ENCODE measurements around the gene ST6GALNAC1. TPM values are rescaled to one million over a fixed set of nuclear protein-coding genes. Genes with fewer than 3 reads are reported as not detected.
A peak's percentile ranks its signal among the peaks of the same experiment; 100 is the strongest.

ST6GALNAC1 gene
- total and polyA plus RNA-seq, 4 donors: 1.1 to 9.4 (median 1.9) TPM

- intact Hi-C loops (cut with DNase I): no loop called here
- no peaks in the 10 kb centered on the region for H3K4me1 ChIP-seq (ENCODE audit: control insufficient read depth in 1 of 2, insufficient read depth in 2 of 2, low read length in 2 of 2)
- ATAC-seq (ENCODE audit: low FRiP score) (no peak), DNase-seq (peak in 1 of 2 donors; percentile 19)
- no peaks in the 10 kb centered on the region for H3K36me3 ChIP-seq (ENCODE audit: control insufficient read depth in 1 of 2, insufficient read depth in 2 of 2, low read length in 1 of 2)
- H3K27ac ChIP-seq (ENCODE audit: low read depth in 1 of 2, low read length in 2 of 2): no peak overlapping the region
- WGBS, 2 donors: 72 to 73% methylated on average over 12 of the region's 12 CpGs
- H3K9me3 ChIP-seq (ENCODE audit: control insufficient read depth, low read length): no peaks in the 10 kb centered on the region
- no peaks in the 10 kb centered on the region for H3K27me3 ChIP-seq (ENCODE audit: control insufficient read depth in 1 of 2, insufficient read depth in 2 of 2, low read length in 1 of 2)
- no peak overlapping the region for H3K4me3 ChIP-seq (ENCODE audit: low read length in 2 of 2)
Measured at GRCh38 chr17:76597156-76598003, 46.2 kb downstream of the ST6GALNAC1 start.

GRCh38 chr17:76594690-76595089 lies 48.9 kb downstream of the ST6GALNAC1 start:
- Histone ChIP-seq H3K4me1 (ENCODE audit: control insufficient read depth in 1 of 2, insufficient read depth in 2 of 2, low read length in 2 of 2) (no peaks in the 10 kb centered on the region), H3K36me3 (ENCODE audit: control insufficient read depth in 1 of 2, insufficient read depth in 2 of 2, low read length in 1 of 2) (no peaks in the 10 kb centered on the region), H3K4me3 (ENCODE audit: low read length in 2 of 2) (no peak overlapping the region), H3K27ac (ENCODE audit: low read depth in 1 of 2, low read length in 2 of 2) (no peak overlapping the region), H3K27me3 (ENCODE audit: control insufficient read depth in 1 of 2, insufficient read depth in 2 of 2, low read length in 1 of 2) (no peaks in the 10 kb centered on the region), H3K9me3 (ENCODE audit: control insufficient read depth, low read length) (no peaks in the 10 kb centered on the region)
- DNase-seq (no peak), ATAC-seq (ENCODE audit: low FRiP score) (no peak)
- WGBS, 2 donors: 51 to 53% methylated on average over 3 of the region's 3 CpGs
- intact Hi-C loops (cut with DNase I): no loop called here

GRCh38 chr17:76593959-76594358 lies 49.6 kb downstream of the ST6GALNAC1 start:
- WGBS, 2 donors: 90 to 97% methylated on average over 4 of the region's 4 CpGs
- no peaks in the 10 kb centered on the region for H3K4me1 ChIP-seq (ENCODE audit: control insufficient read depth in 1 of 2, insufficient read depth in 2 of 2, low read length in 2 of 2)
- no peak overlapping the region for H3K4me3 ChIP-seq (ENCODE audit: low read length in 2 of 2)
- intact Hi-C loops (cut with DNase I): no loop called here
- DNase-seq: no peak
- H3K36me3 ChIP-seq (ENCODE audit: control insufficient read depth in 1 of 2, insufficient read depth in 2 of 2, low read length in 1 of 2): no peaks in the 10 kb centered on the region
- no peaks in the 10 kb centered on the region for H3K27me3 ChIP-seq (ENCODE audit: control insufficient read depth in 1 of 2, insufficient read depth in 2 of 2, low read length in 1 of 2)
- H3K27ac ChIP-seq (ENCODE audit: low read depth in 1 of 2, low read length in 2 of 2): no peak overlapping the region
- H3K9me3 ChIP-seq (ENCODE audit: control insufficient read depth, low read length): no peaks in the 10 kb centered on the region
- ATAC-seq (ENCODE audit: low FRiP score): no peak

- Histone ChIP-seq H3K4me3 (ENCODE audit: low read length in 2 of 2) (no peak overlapping the region), H3K4me1 (ENCODE audit: control insufficient read depth in 1 of 2, insufficient read depth in 2 of 2, low read length in 2 of 2) (no peaks in the 10 kb centered on the region), H3K27ac (ENCODE audit: low read depth in 1 of 2, low read length in 2 of 2) (no peak overlapping the region), H3K9me3 (ENCODE audit: control insufficient read depth, low read length) (no peaks in the 10 kb centered on the region), H3K36me3 (ENCODE audit: control insufficient read depth in 1 of 2, insufficient read depth in 2 of 2, low read length in 1 of 2) (no peaks in the 10 kb centered on the region), H3K27me3 (ENCODE audit: control insufficient read depth in 1 of 2, insufficient read depth in 2 of 2, low read length in 1 of 2) (no peaks in the 10 kb centered on the region)
- WGBS, 2 donors: 76 to 83% methylated on average over 8 of the region's 8 CpGs
- DNase-seq (no peak), ATAC-seq (ENCODE audit: low FRiP score) (no peak)
- intact Hi-C loops (cut with DNase I): no loop called here
Measured at GRCh38 chr17:76593384-76593826, 50.2 kb downstream of the ST6GALNAC1 start.

GRCh38 chr17:76588182-76588581 lies 55.4 kb downstream of the ST6GALNAC1 start:
- H3K36me3 ChIP-seq (ENCODE audit: control insufficient read depth in 1 of 2, insufficient read depth in 2 of 2, low read length in 1 of 2): no peaks in the 10 kb centered on the region
- intact Hi-C loops (cut with DNase I): no loop called here
- H3K27me3 ChIP-seq (ENCODE audit: control insufficient read depth in 1 of 2, insufficient read depth in 2 of 2, low read length in 1 of 2): no peaks in the 10 kb centered on the region
- H3K27ac ChIP-seq (ENCODE audit: low read depth in 1 of 2, low read length in 2 of 2): no peak overlapping the region
- no peaks in the 10 kb centered on the region for H3K9me3 ChIP-seq (ENCODE audit: control insufficient read depth, low read length)
- H3K4me1 ChIP-seq (ENCODE audit: control insufficient read depth in 1 of 2, insufficient read depth in 2 of 2, low read length in 2 of 2): no peaks in the 10 kb centered on the region
- H3K4me3 ChIP-seq (ENCODE audit: low read length in 2 of 2): no peak overlapping the region
- ATAC-seq (ENCODE audit: low FRiP score) (no peak), DNase-seq (peak in 1 of 2 donors; percentile 51)

GRCh38 chr17:76586741-76587487 lies 56.6 kb downstream of the ST6GALNAC1 start:
- no peaks in the 10 kb centered on the region for H3K27me3 ChIP-seq (ENCODE audit: control insufficient read depth in 1 of 2, insufficient read depth in 2 of 2, low read length in 1 of 2)
- no peaks in the 10 kb centered on the region for H3K4me1 ChIP-seq (ENCODE audit: control insufficient read depth in 1 of 2, insufficient read depth in 2 of 2, low read length in 2 of 2)
- H3K27ac ChIP-seq (ENCODE audit: low read depth in 1 of 2, low read length in 2 of 2): no peak overlapping the region
- DNase-seq: peak in 1 of 2 donors; percentile 51
- intact Hi-C loops (cut with DNase I): no loop called here
- 28 to 29% methylated on average over 17 of the region's 17 CpGs for WGBS, 2 donors
- no peak for ATAC-seq (ENCODE audit: low FRiP score)
- no peak overlapping the region for H3K4me3 ChIP-seq (ENCODE audit: low read length in 2 of 2)
- no peaks in the 10 kb centered on the region for H3K36me3 ChIP-seq (ENCODE audit: control insufficient read depth in 1 of 2, insufficient read depth in 2 of 2, low read length in 1 of 2)
- no peaks in the 10 kb centered on the region for H3K9me3 ChIP-seq (ENCODE audit: control insufficient read depth, low read length)

- H3K27ac ChIP-seq (ENCODE audit: low read depth in 1 of 2, low read length in 2 of 2): no peak within 1 kb of the TSS
- no peaks in the 10 kb centered on the region for H3K4me1 ChIP-seq (ENCODE audit: control insufficient read depth in 1 of 2, insufficient read depth in 2 of 2, low read length in 2 of 2)
- 1% methylated on average over 66 to 84 of the region's 84 CpGs for WGBS, 2 donors
- H3K36me3 ChIP-seq (ENCODE audit: control insufficient read depth in 1 of 2, insufficient read depth in 2 of 2, low read length in 1 of 2): no peaks in the 10 kb centered on the region
- no peaks in the 10 kb centered on the region for H3K27me3 ChIP-seq (ENCODE audit: control insufficient read depth in 1 of 2, insufficient read depth in 2 of 2, low read length in 1 of 2)
- peak within 1 kb of the TSS; percentile 42 to 48 for H3K4me3 ChIP-seq (ENCODE audit: low read length in 2 of 2)
- intact Hi-C loops (cut with DNase I): no loop called here
- ATAC-seq (ENCODE audit: low FRiP score) (peak; percentile 81), DNase-seq (peak; percentile 72 to 82)
- H3K9me3 ChIP-seq (ENCODE audit: control insufficient read depth, low read length): no peaks in the 10 kb centered on the region
Measured at GRCh38 chr17:76585649-76586593, 57.6 kb downstream of the ST6GALNAC1 start, which contains the start of gene ST6GALNAC2. Gene ST6GALNAC2 (minus strand): TSS chr17:76585860. CDS start chr17:76585808, 52 bp downstream.

GRCh38 chr17:76585033-76585648 lies 58.4 kb downstream of the ST6GALNAC1 start:
- peak; percentile 71 for ATAC-seq (ENCODE audit: low FRiP score)
- peak in 1 of 2 donors; percentile 82 for DNase-seq
- intact Hi-C loops (cut with DNase I): no loop called here
- 1% methylated on average over 46 to 62 of the region's 62 CpGs for WGBS, 2 donors
- no peaks in the 10 kb centered on the region for H3K36me3 ChIP-seq (ENCODE audit: control insufficient read depth in 1 of 2, insufficient read depth in 2 of 2, low read length in 1 of 2)
- no peak overlapping the region for H3K27ac ChIP-seq (ENCODE audit: low read depth in 1 of 2, low read length in 2 of 2)
- no peaks in the 10 kb centered on the region for H3K27me3 ChIP-seq (ENCODE audit: control insufficient read depth in 1 of 2, insufficient read depth in 2 of 2, low read length in 1 of 2)
- H3K9me3 ChIP-seq (ENCODE audit: control insufficient read depth, low read length): no peaks in the 10 kb centered on the region
- H3K4me1 ChIP-seq (ENCODE audit: control insufficient read depth in 1 of 2, insufficient read depth in 2 of 2, low read length in 2 of 2): no peaks in the 10 kb centered on the region
- peak overlapping the region; percentile 42 to 48 for H3K4me3 ChIP-seq (ENCODE audit: low read length in 2 of 2)
